ENCODE data around the gene DMAP1.

DNA sequence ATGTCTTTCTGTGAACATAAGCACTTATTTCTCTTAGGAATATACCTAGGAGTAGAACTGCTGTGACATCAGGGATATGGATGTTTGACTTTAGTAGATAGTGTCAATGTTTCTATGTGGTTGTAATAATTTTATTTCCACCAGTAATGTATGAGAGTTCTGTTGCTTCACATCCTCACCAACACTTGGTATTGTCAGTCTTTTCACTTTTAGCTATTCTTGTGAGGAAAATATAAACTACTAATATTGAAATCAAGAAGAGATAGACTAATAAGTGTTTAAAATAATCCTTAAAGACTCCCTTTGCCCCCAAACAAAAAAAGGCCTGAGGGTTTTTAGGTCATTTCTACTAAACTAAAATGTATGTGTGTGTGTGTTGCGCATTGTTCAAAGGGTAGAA, 2.7 kb upstream of the DMAP1 start:
- TF ChIP-seq, protein P1, sequence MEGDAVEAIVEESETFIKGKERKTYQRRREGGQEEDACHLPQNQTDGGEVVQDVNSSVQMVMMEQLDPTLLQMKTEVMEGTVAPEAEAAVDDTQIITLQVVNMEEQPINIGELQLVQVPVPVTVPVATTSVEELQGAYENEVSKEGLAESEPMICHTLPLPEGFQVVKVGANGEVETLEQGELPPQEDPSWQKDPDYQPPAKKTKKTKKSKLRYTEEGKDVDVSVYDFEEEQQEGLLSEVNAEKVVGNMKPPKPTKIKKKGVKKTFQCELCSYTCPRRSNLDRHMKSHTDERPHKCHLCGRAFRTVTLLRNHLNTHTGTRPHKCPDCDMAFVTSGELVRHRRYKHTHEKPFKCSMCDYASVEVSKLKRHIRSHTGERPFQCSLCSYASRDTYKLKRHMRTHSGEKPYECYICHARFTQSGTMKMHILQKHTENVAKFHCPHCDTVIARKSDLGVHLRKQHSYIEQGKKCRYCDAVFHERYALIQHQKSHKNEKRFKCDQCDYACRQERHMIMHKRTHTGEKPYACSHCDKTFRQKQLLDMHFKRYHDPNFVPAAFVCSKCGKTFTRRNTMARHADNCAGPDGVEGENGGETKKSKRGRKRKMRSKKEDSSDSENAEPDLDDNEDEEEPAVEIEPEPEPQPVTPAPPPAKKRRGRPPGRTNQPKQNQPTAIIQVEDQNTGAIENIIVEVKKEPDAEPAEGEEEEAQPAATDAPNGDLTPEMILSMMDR (IDR thresholded peaks at IDR 0.05): no peak
- TF ChIP-seq POLR2A (IDR thresholded peaks at IDR 0.05) (no peak), EP300 (IDR thresholded peaks at IDR 0.05) (no peak)
